ENCODE data around the gene ISOC2. TPM values are rescaled to one million over a fixed set of nuclear protein-coding genes. Genes with fewer than 3 reads are reported as not detected.

ISOC2 gene
- total RNA-seq, 3 donors from 2014 or later: 42.7 to 71.5 (median 57.0) TPM

DNA sequence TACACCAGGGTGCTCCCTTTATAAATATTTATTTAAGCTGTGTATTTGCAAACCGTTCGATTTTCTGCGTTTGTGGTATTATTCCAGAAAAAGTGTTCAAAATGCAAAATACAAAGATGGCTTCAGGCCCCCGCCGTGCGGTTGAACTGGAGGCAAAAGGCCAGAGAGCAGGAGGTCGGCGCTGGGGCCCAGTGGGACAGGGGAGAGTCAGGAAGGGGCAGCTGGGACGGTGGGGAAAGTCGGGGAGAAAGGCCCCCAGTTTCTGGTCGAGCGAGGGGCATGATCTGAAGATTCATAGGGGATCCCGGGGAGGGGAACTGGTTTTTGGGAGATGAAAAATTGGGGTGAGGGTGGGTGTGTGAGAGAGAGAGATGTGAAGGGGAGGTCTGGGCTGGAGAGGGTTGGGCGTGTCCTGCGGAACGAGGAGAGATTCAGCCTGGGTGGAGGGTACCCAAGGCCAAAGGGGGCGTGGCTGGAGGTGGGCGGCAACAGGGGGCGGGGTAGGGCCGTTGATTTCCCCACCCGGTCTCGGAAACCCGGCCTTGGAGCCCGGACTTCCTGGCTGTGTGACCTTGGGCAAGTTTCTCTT, 678 bp downstream of the ISOC2 start:
- H3K9me3 ChIP-seq: no peaks in the 10 kb centered on the region
- no peaks in the 10 kb centered on the region for H3K36me3 ChIP-seq
- DNase-seq (ENCODE audit: low spot score in 2 of 2): peak; percentile 77 to 82
- TF ChIP-seq, protein P1, sequence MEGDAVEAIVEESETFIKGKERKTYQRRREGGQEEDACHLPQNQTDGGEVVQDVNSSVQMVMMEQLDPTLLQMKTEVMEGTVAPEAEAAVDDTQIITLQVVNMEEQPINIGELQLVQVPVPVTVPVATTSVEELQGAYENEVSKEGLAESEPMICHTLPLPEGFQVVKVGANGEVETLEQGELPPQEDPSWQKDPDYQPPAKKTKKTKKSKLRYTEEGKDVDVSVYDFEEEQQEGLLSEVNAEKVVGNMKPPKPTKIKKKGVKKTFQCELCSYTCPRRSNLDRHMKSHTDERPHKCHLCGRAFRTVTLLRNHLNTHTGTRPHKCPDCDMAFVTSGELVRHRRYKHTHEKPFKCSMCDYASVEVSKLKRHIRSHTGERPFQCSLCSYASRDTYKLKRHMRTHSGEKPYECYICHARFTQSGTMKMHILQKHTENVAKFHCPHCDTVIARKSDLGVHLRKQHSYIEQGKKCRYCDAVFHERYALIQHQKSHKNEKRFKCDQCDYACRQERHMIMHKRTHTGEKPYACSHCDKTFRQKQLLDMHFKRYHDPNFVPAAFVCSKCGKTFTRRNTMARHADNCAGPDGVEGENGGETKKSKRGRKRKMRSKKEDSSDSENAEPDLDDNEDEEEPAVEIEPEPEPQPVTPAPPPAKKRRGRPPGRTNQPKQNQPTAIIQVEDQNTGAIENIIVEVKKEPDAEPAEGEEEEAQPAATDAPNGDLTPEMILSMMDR (IDR thresholded peaks at IDR 0.05): no peak
- TF ChIP-seq POLR2A (IDR thresholded peaks at IDR 0.05): no peak
- no peak for TF ChIP-seq POLR2AphosphoS5 (IDR thresholded peaks at IDR 0.05)
- H3K27ac ChIP-seq: peak overlapping the region; percentile 90 to 95
- peaks cover 0 to 4% of the 10 kb centered on the region in 2 donors for H3K4me1 ChIP-seq
- no peaks in the 10 kb centered on the region for H3K27me3 ChIP-seq
- H3K4me3 ChIP-seq: peak overlapping the region; percentile 73 to 85 (median 81)
- intact Hi-C loops (cut with DNase I; ENCODE audit: low total_unique reads): no loop called here

DNA sequence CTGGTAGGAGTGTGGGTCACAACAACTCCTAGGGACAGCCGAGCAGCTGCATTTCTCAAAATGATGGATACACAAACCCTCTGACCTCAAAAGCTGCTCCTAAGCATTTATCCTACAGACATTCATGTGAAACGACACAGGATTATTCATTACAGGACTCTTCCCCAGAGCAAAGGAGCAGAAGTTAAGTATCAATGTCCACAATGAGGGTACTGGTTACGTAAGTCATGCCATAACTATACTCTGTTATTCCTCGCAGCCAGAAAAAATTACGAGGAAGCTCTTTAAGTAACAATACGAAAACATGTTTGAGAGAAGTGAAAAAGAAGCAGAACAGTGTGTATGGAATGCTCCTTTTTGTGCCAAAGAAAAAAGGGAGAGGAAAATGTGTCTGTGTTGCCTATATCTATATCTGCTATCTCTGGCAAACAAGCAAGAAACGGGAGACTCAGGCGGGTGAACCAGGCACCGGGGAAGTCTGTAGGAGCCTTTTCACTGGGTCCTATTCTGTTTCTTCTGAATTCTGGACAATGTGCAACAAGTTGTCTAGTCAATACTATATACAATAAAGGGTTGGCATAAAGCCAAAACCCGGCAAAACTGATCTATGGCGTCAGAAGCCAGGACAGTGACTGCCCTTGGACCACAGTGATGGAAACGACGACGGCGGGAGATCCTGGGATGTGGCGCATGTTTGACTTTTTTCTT, 1.3 kb downstream of the ISOC2 start:
- H3K27me3 ChIP-seq: no peaks in the 10 kb centered on the region
- intact Hi-C loops (cut with DNase I; ENCODE audit: low total_unique reads): loop anchor here (5.0 kb wide), 1 partner anchor 922 kb away; no protein-coding TSS in a partner anchor
- DNase-seq (ENCODE audit: low spot score in 2 of 2): no peak

DNA sequence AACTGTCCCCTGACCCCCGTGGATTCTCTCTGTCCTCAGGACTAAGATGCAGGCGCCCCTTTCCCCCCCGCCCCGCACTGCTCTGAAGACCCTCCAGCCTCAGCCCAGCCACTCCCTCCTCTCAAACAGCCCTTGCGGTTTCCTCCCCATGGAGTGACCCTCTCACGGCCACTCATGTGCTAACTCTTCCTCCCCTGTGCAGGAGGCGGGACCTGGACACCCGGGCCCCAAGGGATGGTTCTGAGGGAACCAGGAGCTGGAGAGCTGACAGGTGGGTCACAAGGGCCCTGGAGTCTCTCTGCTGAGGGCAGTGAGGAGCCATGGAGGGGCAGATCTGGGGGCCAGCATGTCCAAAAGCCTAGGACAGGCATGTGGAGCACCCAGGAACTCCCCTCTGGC, 1.9 kb downstream of the ISOC2 start:
- Histone ChIP-seq H3K4me3 (no peak overlapping the region), H3K9me3 (no peaks in the 10 kb centered on the region), H3K27me3 (no peaks in the 10 kb centered on the region), H3K4me1 (peaks cover 0 to 4% of the 10 kb centered on the region in 2 donors), H3K27ac (peak overlapping the region in 1 of 2 donors; percentile 95), H3K36me3 (no peaks in the 10 kb centered on the region)
- no peak for DNase-seq (ENCODE audit: low spot score in 2 of 2)
- intact Hi-C loops (cut with DNase I; ENCODE audit: low total_unique reads): loop anchor here (5.0 kb wide), 1 partner anchor 923 kb away; no protein-coding TSS in a partner anchor
- TF ChIP-seq POLR2AphosphoS5 (IDR thresholded peaks at IDR 0.05) (no peak), POLR2A (IDR thresholded peaks at IDR 0.05) (no peak)
- TF ChIP-seq, protein P1 (IDR thresholded peaks at IDR 0.05): no peak

More for the DNA sequence above, 1.3 kb downstream of the ISOC2 start:
- peak overlapping the region; percentile 90 to 95 for H3K27ac ChIP-seq
- H3K36me3 ChIP-seq: no peaks in the 10 kb centered on the region
- TF ChIP-seq POLR2AphosphoS5 (IDR thresholded peaks at IDR 0.05) (no peak), POLR2A (IDR thresholded peaks at IDR 0.05) (no peak)
- TF ChIP-seq, protein P1 (IDR thresholded peaks at IDR 0.05): no peak
- H3K4me3 ChIP-seq: peak overlapping the region; percentile 73 to 85 (median 81)
- H3K9me3 ChIP-seq: no peaks in the 10 kb centered on the region
- H3K4me1 ChIP-seq: peaks cover 0 to 4% of the 10 kb centered on the region in 2 donors

DNA sequence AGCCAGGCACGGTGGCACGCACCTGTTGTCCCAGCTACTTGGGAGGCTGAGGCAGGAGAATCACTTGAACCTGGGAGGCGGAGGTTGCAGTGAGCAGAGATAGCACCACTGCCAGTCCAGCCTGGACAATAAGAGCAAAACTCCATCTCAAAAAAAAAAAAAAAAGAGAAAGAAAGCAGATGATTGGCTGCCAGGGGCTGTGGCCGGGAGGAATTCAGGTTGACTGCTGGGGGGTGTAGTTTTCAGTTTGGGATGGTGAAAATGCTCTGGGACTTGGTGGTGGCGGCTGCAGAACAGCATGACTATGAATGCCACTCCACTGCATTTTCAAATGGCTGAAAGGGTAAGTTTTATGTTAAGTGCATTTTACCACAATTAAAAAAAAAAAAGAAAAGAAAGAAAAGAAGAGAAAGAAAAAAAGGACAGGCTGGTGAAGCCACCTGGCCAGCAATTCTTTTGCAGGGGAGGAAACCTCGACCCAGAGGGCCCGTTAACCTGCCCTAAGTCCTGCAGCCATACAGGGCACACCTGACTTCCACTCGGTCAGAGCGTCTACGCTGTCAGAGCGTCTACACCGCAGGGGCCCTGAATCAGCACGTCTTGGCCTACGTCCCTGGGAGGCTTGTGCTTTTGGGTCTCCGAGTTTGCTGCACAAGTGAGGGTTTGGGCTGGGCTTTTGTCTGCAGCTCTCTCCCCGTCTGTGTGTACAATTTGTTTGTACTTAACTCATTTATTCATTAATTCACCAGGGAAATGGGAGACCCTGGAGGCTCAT, 3.6 kb downstream of the ISOC2 start:
- Histone ChIP-seq H3K36me3 (no peaks in the 10 kb centered on the region), H3K4me1 (peaks cover 0 to 4% of the 10 kb centered on the region in 2 donors), H3K9me3 (no peaks in the 10 kb centered on the region), H3K27ac (no peak overlapping the region), H3K27me3 (no peaks in the 10 kb centered on the region), H3K4me3 (no peak overlapping the region)
- intact Hi-C loops (cut with DNase I; ENCODE audit: low total_unique reads): loop anchor here (5.0 kb wide), 1 partner anchor 924 kb away; no protein-coding TSS in a partner anchor
- DNase-seq (ENCODE audit: low spot score in 2 of 2): no peak
- TF ChIP-seq POLR2AphosphoS5 (IDR thresholded peaks at IDR 0.05) (no peak), POLR2A (IDR thresholded peaks at IDR 0.05) (no peak)
- TF ChIP-seq, protein P1 (IDR thresholded peaks at IDR 0.05): no peak
